ENCODE data around the gene ADIPOR2. TPM values are rescaled to one million over a fixed set of nuclear protein-coding genes. Genes with fewer than 3 reads are reported as not detected.

The ADIPOR2 gene
- total and polyA plus RNA-seq, 2 of the 4 experiments (the other 2 are of a cell fraction), result 20.0 to 24.9 TPM

DNA sequence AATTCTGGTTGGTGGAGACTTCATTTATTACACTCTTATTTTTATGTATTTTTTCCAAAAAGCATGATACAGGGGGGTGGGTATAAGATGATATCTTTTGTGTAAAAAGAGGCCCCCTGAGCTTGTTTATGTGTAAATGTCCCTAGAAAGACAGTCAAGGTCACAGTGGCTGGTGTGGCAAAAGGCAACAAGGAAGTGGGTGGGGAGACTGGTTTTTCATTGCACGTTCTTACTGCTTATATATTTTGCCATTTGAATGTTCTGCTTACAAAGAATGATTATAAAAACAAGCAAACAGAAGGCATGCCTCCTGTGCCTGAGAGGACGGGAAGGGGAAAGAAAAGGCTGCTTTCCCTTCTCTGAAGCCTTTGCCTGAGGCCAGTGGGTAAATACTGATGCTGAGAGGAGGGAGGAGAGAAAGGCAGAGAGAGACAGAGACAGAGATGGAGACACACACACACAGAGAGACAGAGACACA lies 24.1 kb upstream of the ADIPOR2 start:
- H3K36me3 ChIP-seq (ENCODE audit: control insufficient read depth, insufficient read depth, low read length), result no peaks in the 10 kb centered on the region
- no CpG with 5 or more reads among the region's 2 CpGs for WGBS, 2 experiments (ENCODE audit: extremely low coverage in 2 of 2, insufficient read length in 1 of 2)

More for the DNA sequence above, 24.1 kb upstream of the ADIPOR2 start:
- no TSS peak for BruUV-seq (replicated peaks)
- H3K23ac ChIP-seq (ENCODE audit: low read depth, low read length), result peak overlapping the region; percentile 54; the same call in 1 of the 2 replicates
- no peak overlapping the region for H3K18ac ChIP-seq (ENCODE audit: low read depth, low read length)
- H2BK120ac ChIP-seq (ENCODE audit: low read depth, low read length), result no peak overlapping the region
- H3K9me3 ChIP-seq (ENCODE audit: control insufficient read depth, insufficient read depth, low read length), result no peaks in the 10 kb centered on the region
- ChIA-PET CTCF (interaction anchor here (0.6 to 0.8 kb wide), 3 partner anchors 22 to 37 kb away, joined by 3 read pairs; no protein-coding TSS in a partner anchor), POLR2A (ENCODE audit: unreplicated experiment) (no interaction called here)
- no peak overlapping the region for H2AFZ ChIP-seq (replicated peaks; ENCODE audit: low read length, poor library complexity)
- H4K91ac ChIP-seq (ENCODE audit: insufficient read depth, low read depth, low read length), result no peak overlapping the region; the same call in 1 of the 2 replicates
- DNase-seq, result no peak
- intact Hi-C loops (cut with micrococcal nuclease), result no loop called here
- H3K9ac ChIP-seq (ENCODE audit: low read depth, low read length), result no peak overlapping the region; the same call in 1 of the 2 replicates
- H3K14ac ChIP-seq (replicated peaks; ENCODE audit: low read depth, low read length), result no peak overlapping the region; the same call in 1 of the 2 replicates
- in situ Hi-C loops (cut with MboI; ENCODE audit: low sequenced_read_pairs), result loop anchor here (25.0 kb wide), 1 partner anchor 621 kb away; no protein-coding TSS in a partner anchor
- H3K4me3 ChIP-seq (ENCODE audit: insufficient read depth, low read depth, low read length), result no peak overlapping the region
- 0 out of 4 replicates have a peak overlapping the region, but pooled peaks of 1 of the 2 experiments have one; percentile 2 for H4K8ac ChIP-seq (ENCODE audit: low read depth in 2 of 2, low read length in 2 of 2)
- no peak overlapping the region for H2AK9ac ChIP-seq (replicated peaks; ENCODE audit: low read depth, low read length, poor library complexity)
- TF ChIP-seq SMC3 (IDR thresholded peaks at IDR 0.05; ENCODE audit: low read depth, low read length), result no peak
- no peak for TF ChIP-seq RAD21 (IDR thresholded peaks at IDR 0.05; ENCODE audit: low read length)
- no peak for TF ChIP-seq BHLHE40 (IDR thresholded peaks at IDR 0.05; ENCODE audit: low read depth, low read length)
- no peak for TF ChIP-seq POLR2A (IDR thresholded peaks at IDR 0.05; ENCODE audit: low read depth, low read length)
- no peak for TF ChIP-seq NFE2L2 (IDR thresholded peaks at IDR 0.05; ENCODE audit: low read depth, low read length)
- H3K9me1 ChIP-seq (ENCODE audit: insufficient read depth, low read length), result peaks cover 4% of the 10 kb centered on the region; the same call in 1 of the 2 replicates
- H2AK5ac ChIP-seq (ENCODE audit: low read depth, low read length), result 0 out of 2 replicates have a peak overlapping the region, but pooled peaks have one; percentile 31
- H2BK20ac ChIP-seq (ENCODE audit: low read depth, low read length), result no peak overlapping the region
- peak overlapping the region; percentile 13; the same call in 1 of the 2 replicates for H3K4ac ChIP-seq (ENCODE audit: low read depth, low read length)
- H3K56ac ChIP-seq (ENCODE audit: extremely low read depth, insufficient read depth, low read length), result no peak overlapping the region
- dilution Hi-C loops (cut with HindIII; ENCODE audit: low sequenced_read_pairs, unreplicated experiment), result no loop called here
- no peak overlapping the region for H3K4me2 ChIP-seq (ENCODE audit: low read depth, low read length)
- no peaks in the 10 kb centered on the region for H4K20me1 ChIP-seq (ENCODE audit: insufficient read depth, low read length)
- H3K4me1 ChIP-seq (ENCODE audit: control insufficient read depth, insufficient read depth, low read length), result peaks cover 2% of the 10 kb centered on the region; the same call in 1 of the 2 replicates
- no peaks in the 10 kb centered on the region for H3K79me1 ChIP-seq (ENCODE audit: low read depth in 1 of 2, low read length in 2 of 2)
- H4K5ac ChIP-seq (ENCODE audit: low read depth, low read length), result no peak overlapping the region; the same call in 1 of the 2 replicates
- no peaks in the 10 kb centered on the region; the same call in 1 of the 2 replicates for H3K27me3 ChIP-seq (ENCODE audit: control insufficient read depth, insufficient read depth, low read length)
- peak overlapping the region; percentile 49; the same call in 1 of the 2 replicates for H3K27ac ChIP-seq (ENCODE audit: insufficient read depth, low read length)
- H2BK15ac ChIP-seq (ENCODE audit: low read depth, low read length), result no peak overlapping the region
- ATAC-seq (ENCODE audit: low read depth), result peak; percentile 13
- no peak overlapping the region for H2BK5ac ChIP-seq (ENCODE audit: low read depth, low read length, poor library complexity, severe bottlenecking)
